MM.1S (cell line): ENCODE data around the gene CLEC14A.

ENCODE experiments used
- DNase-seq: peaks from one replicate; pipeline ENCODE4 v3.0.0-alpha.2; 2015
- H2AFZ ChIP-seq: fragments of 300-600 bp; sonication (generic); 2 replicates; pipeline ENCODE4 v1.6.0; 2016; ENCODE audit warnings: antibody characterized with exemption, low read length
- H3F3A ChIP-seq: fragments of 300-600 bp; sonication (generic); 2 replicates; pipeline ENCODE4 v1.6.1; 2016; ENCODE audit warnings: mild to moderate bottlenecking, antibody characterized with exemption, low read length, moderate library complexity, mixed read lengths; ENCODE audit not compliant: insufficient read depth
- H3K27ac ChIP-seq: fragments of 300-600 bp; sonication (generic); 2 replicates; pipeline ENCODE4 v1.5.1; 2016; ENCODE audit warnings: mild to moderate bottlenecking, low read length
- H3K27me3 ChIP-seq: fragments of 300-600 bp; sonication (generic); replicated peaks from 2 replicates; pipeline ENCODE4 v1.6.0; 2016; ENCODE audit warnings: low read length; ENCODE audit not compliant: insufficient read depth
- H3K36me3 ChIP-seq: fragments of 300-600 bp; sonication (generic); replicated peaks from 2 replicates; pipeline ENCODE4 v1.6.1; 2016; ENCODE audit warnings: mild to moderate bottlenecking, low read length, mixed read lengths; ENCODE audit not compliant: insufficient read depth
- H3K4me1 ChIP-seq: fragments of 300-600 bp; sonication (generic); 2 replicates; pipeline ENCODE4 v1.6.1; 2016; ENCODE audit warnings: low read length, mixed read lengths
- H3K4me2 ChIP-seq: fragments of 300-600 bp; sonication (generic); 2 replicates; pipeline ENCODE4 v1.6.0; 2016; ENCODE audit warnings: low read depth, low read length
- H3K4me3 ChIP-seq: fragments of 300-600 bp; sonication (generic); 2 replicates; pipeline ENCODE4 v1.5.1; 2016; ENCODE audit warnings: low read length, mixed read lengths
- H3K79me2 ChIP-seq: fragments of 300-600 bp; sonication (generic); 2 replicates; pipeline ENCODE4 v1.6.1; 2016; ENCODE audit warnings: mixed run types, low read length, mixed read lengths
- H3K9ac ChIP-seq: fragments of 300-600 bp; sonication (generic); 2 replicates; pipeline ENCODE4 v1.6.1; 2016; ENCODE audit warnings: low read length, mixed read lengths
- H3K9me2 ChIP-seq: fragments of 300-600 bp; sonication (generic); replicated peaks from 2 replicates; pipeline ENCODE4 v1.6.1; 2016; ENCODE audit warnings: mild to moderate bottlenecking, low read length, mixed read lengths; ENCODE audit not compliant: insufficient read depth
- H3K9me3 ChIP-seq: fragments of 300-600 bp; sonication (generic); replicated peaks from 2 replicates; pipeline ENCODE4 v1.6.1; 2016; ENCODE audit warnings: mild to moderate bottlenecking, low read length, mixed read lengths; ENCODE audit not compliant: insufficient read depth
- H4K20me1 ChIP-seq: fragments of 300-600 bp; sonication (generic); 2 replicates; pipeline ENCODE4 v1.6.1; 2016; ENCODE audit warnings: mild to moderate bottlenecking, low read length, moderate library complexity, mixed read lengths; ENCODE audit not compliant: insufficient read depth
- EZH2 ChIP-seq: fragments of 300-600 bp; sonication (generic); optimal IDR thresholded peaks from 2 replicates; pipeline ENCODE3; 2017; ENCODE audit warnings: low read depth, mild to moderate bottlenecking, antibody characterized with exemption, low read length, mixed read lengths
- EZH2phosphoT487 ChIP-seq: fragments of 300-600 bp; sonication (generic); IDR thresholded peaks from 2 replicates; pipeline ENCODE4 v1.6.1; 2018; ENCODE audit warnings: antibody characterized with exemption, low read length
- TF ChIP-seq, protein P1 (sequence below): fragments of 300-600 bp; sonication (generic); IDR thresholded peaks from 2 replicates; pipeline ENCODE4 v1.5.1; 2016; ENCODE audit warnings: antibody characterized with exemption, low read length, mixed read lengths

The CLEC14A gene

DNA sequence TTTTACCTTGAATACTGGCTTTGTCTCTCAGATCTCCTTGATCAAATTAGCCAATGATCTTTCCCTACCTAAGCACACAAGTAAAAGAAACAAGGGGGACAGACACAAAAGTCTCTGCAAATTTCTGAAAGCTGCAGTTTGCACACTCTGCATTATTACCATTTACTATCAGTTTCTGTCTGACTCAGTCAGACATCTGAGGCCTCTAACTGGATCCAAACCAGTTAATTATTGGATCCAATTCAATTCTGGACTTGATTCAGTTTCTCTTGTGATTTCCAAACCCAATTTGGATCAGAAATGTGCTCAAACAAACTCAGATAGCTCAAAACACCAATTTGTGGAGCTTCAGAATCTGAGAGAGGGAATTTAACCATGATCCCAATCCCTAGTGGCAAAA is 31.6 kb downstream of the CLEC14A start:
- H3K9me3 ChIP-seq, result no peaks in the 10 kb centered on the region
- DNase-seq, result no peak
- no peaks in the 10 kb centered on the region for H3K9me2 ChIP-seq
- H3K4me3 ChIP-seq, result no peak overlapping the region
- H3K4me2 ChIP-seq, result no peak overlapping the region
- TF ChIP-seq EZH2phosphoT487 (no peak), EZH2 (no peak)
- TF ChIP-seq, protein P1, sequence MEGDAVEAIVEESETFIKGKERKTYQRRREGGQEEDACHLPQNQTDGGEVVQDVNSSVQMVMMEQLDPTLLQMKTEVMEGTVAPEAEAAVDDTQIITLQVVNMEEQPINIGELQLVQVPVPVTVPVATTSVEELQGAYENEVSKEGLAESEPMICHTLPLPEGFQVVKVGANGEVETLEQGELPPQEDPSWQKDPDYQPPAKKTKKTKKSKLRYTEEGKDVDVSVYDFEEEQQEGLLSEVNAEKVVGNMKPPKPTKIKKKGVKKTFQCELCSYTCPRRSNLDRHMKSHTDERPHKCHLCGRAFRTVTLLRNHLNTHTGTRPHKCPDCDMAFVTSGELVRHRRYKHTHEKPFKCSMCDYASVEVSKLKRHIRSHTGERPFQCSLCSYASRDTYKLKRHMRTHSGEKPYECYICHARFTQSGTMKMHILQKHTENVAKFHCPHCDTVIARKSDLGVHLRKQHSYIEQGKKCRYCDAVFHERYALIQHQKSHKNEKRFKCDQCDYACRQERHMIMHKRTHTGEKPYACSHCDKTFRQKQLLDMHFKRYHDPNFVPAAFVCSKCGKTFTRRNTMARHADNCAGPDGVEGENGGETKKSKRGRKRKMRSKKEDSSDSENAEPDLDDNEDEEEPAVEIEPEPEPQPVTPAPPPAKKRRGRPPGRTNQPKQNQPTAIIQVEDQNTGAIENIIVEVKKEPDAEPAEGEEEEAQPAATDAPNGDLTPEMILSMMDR, result no peak
- no peaks in the 10 kb centered on the region for H3F3A ChIP-seq
- no peak overlapping the region for H3K27ac ChIP-seq
- H3K79me2 ChIP-seq, result no peaks in the 10 kb centered on the region
- no peaks in the 10 kb centered on the region for H3K36me3 ChIP-seq
- H3K4me1 ChIP-seq, result no peaks in the 10 kb centered on the region
- H4K20me1 ChIP-seq, result no peaks in the 10 kb centered on the region
- no peaks in the 10 kb centered on the region for H3K27me3 ChIP-seq
- no peak overlapping the region for H3K9ac ChIP-seq
- H2AFZ ChIP-seq, result no peak overlapping the region

DNA sequence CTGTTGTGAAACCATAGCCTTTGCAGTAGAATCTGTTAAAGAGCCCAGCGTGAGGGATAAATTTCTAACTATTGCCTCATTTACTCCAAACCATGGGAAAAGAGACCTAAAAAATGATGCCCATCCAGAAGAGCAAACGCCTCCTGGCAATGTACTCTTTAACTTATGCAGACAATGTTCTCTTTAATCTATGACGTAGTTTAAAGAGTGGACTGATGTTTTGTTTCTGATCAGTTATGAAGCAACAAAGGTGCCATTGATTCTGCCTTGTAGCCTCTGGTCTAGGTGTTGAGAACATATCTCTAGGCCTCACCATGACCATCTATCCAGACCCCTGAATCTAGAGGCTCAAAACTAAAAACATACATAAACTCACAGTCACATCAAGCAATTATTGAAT is 34.8 kb downstream of the CLEC14A start:
- H3K79me2 ChIP-seq, result no peaks in the 10 kb centered on the region
- H2AFZ ChIP-seq, result no peak overlapping the region
- H3K4me3 ChIP-seq, result no peak overlapping the region
- no peaks in the 10 kb centered on the region for H3K9me2 ChIP-seq
- no peak overlapping the region for H3K4me2 ChIP-seq
- TF ChIP-seq EZH2phosphoT487, result no peak
- TF ChIP-seq, protein P1, result no peak
- no peak overlapping the region for H3K9ac ChIP-seq
- no peaks in the 10 kb centered on the region for H3K27me3 ChIP-seq
- H3K36me3 ChIP-seq, result no peaks in the 10 kb centered on the region
- H3K9me3 ChIP-seq, result no peaks in the 10 kb centered on the region
- no peak overlapping the region for H3K27ac ChIP-seq
- no peak for DNase-seq
- H4K20me1 ChIP-seq, result no peaks in the 10 kb centered on the region
- peaks cover 5% of the 10 kb centered on the region; the same call in 1 of the 2 replicates for H3F3A ChIP-seq
- peaks cover 8% of the 10 kb centered on the region for H3K4me1 ChIP-seq

DNA sequence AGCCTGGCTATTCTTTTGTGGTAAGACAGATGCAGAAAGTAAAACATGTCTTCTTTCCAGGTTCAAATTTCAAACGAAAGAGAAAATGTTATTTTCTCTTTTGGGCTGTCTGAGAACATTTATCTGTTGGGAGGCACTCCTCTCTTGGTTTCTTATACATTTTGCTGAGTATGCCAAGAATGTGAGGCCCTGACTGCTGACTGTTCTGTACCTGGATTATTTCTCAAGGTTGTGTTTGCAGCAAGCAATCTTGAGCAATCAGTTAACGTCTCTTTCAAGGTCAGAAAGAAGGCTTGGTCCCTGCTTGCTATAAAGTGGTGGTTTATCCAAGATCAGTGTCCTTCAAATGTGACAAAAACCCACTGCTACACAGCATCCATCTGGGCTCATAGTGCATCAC is 38.3 kb downstream of the CLEC14A start:
- Histone ChIP-seq H3K4me3 (no peak overlapping the region), H3K36me3 (no peaks in the 10 kb centered on the region), H3K9ac (no peak overlapping the region), H4K20me1 (no peaks in the 10 kb centered on the region), H3F3A (peaks cover 5% of the 10 kb centered on the region; the same call in 1 of the 2 replicates), H3K9me2 (no peaks in the 10 kb centered on the region), H3K79me2 (no peaks in the 10 kb centered on the region), H3K4me1 (peaks cover 8% of the 10 kb centered on the region), H3K27ac (peak overlapping the region; percentile 48; the same call in 1 of the 2 replicates), H2AFZ (no peak overlapping the region), H3K9me3 (no peaks in the 10 kb centered on the region), H3K4me2 (peak overlapping the region; percentile 12; the same call in 1 of the 2 replicates), H3K27me3 (no peaks in the 10 kb centered on the region)
- TF ChIP-seq, protein P1, result no peak
- TF ChIP-seq EZH2 (no peak), EZH2phosphoT487 (no peak)
- DNase-seq, result peak; percentile 61
